GM19468 (cell line): ENCODE data around the gene TTC28.

Source experiments
- ATAC-seq: cut with Tn5 transposase; IDR thresholded peaks from one replicate; pipeline ENCODE4 v1.9.1; 2021; ENCODE audit warnings: mild to moderate bottlenecking, moderate library complexity, moderate number of reproducible peaks; ENCODE audit not compliant: unreplicated experiment; ENCODE audit errors: extremely low read depth

Gene TTC28

DNA sequence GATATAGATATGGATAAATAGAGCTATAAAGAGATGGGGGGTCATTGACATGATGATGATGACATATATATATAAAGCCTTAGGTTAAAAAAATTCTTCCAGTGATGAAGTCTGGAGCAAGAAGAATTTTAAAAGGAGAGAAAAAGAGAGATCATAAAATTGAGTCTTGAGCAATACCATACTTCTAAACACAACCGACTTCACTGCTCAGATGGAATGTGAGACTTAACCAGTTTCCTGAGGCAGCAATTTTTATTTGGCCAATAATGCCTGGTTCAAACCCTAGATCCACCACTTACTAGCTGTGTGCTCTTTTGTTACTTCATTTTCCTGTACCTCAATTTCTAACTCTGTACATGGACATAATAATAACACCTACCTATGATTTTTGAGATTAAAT is 229.5 kb downstream of the TTC28 start:
- ATAC-seq, result no peak

DNA sequence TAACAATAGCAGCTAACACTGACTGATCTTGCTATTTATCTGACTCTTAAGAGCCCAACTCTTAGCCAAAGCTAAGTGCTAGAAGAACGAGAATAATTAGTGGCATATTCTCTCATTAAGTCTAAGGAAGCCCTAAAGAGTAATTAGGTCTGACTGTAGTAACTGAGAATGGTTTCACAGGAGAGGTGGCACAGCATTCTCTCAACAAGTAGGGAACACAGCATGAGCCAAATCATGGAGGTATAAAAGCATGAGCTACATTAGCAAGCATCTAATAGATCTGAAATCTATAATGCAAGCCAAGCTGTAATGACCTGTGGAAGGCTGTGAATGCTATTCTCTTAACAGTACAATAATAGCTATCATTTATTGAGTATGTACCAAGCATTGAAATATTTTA is 230.6 kb downstream of the TTC28 start:
- no peak for ATAC-seq

DNA sequence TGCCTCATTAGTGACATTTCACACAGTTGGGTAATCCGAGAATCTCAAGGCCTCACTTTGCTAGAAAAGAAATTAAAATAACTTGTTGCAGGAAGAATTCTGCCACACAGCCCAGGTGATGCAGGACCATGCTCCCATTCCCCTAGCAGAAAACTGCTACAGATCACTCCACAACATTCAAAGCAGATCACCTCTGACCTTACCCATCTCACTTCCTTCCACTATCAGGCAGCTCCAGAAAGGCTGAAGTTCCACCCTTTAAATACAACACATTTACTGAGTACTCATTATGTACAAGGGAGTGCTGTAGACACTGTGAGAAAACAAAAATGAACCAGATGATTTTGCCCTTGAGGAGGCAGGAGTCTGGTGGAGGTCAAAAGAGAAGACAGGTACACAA is 231.0 kb downstream of the TTC28 start:
- ATAC-seq, result no peak

DNA sequence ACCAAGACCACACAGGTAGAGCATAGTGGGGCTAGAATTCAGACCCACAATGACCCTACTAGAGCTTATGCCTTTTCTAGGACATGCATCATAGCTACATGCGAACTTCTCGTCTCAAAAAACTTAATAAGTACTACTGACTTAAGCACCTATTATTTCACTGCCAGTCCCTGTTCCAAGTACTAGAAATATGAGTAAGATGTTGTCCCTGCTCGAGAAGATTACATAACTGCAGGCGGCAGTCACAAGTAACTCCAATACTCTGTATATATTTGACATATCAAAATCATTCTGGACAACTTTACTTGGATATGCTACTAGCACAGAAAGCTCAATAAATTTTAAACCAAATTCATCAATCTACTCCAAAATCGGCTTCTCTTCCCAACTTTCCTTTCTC is 235.0 kb downstream of the TTC28 start:
- no peak for ATAC-seq

DNA sequence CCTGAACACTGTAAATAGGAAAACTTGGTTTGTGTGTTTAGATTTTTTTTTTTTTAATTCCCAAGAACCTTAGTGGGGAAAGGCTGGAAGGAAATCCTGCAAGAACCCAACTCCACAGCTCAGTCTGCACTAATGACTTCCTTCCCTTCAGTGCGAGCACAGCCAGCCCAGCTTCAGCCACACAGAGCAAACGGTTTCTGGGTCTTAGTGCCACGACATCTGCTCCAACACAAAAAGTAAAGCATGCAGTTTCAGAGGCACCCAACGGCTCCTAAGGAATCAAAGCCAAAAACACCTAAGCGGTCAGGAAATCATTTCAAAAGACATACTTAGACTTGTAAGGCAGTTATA is 236.1 kb downstream of the TTC28 start:
- no peak for ATAC-seq

DNA sequence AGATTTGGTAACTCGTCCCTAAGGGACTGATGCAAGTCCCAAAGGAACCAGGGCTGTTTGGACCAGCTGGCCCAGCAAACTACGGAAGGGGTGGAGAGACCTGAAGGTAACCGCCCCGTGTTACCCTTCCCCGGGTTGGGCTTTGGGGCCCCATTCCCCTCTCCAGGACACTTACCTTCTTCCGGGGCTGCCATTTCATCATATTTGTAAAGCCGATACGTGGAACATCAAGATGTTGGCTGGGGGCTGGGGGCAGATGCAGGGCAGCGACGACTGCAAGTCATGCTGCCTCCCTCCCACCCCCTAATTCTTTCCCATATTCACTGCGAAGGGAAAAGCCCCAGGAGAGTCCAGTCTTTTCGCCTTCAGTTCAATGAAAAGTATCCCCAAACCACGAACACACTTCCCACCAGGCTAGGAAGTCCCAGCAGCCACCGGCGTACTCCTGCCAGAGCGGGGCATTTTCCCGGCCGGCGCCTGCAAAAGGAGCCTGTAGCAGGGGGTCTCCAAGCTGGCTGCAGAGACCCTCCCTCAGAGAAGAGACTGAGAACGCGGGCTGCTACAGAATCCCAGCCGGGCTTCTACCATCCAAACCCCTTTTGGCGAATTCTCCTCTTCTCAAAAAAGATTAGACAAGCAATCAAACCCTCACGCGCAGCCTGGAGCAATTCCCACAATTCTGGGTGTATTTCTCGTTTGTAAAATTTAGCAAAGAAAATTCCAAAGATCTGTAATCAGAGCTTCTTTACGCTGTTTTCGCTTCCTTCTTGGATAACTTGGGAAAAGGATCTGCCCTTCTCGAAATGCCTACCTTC is 236.7 kb downstream of the TTC28 start:
- ATAC-seq, result no peak

DNA sequence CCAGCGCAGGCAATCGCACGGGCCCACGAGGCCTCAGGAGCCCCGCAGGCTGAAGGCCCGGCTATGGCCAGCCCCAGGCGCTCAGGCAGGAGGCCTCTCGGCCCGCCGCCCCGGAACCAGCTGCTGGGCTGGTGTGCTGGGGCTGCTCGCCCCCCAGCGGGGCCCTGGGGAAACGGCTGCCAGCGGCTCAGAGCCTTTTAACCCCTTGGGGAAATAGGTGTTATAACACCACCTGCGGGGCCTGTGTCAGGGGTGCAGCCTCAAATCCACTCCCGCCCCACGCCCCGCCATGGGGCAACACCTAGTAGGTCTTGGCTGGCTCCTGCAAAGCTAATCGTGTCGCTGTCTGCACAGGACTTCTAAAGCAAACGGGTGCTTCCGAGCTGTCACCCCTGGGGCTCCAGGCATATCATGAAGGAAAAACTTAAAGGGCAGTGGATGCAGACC is 237.4 kb downstream of the TTC28 start:
- no peak for ATAC-seq

DNA sequence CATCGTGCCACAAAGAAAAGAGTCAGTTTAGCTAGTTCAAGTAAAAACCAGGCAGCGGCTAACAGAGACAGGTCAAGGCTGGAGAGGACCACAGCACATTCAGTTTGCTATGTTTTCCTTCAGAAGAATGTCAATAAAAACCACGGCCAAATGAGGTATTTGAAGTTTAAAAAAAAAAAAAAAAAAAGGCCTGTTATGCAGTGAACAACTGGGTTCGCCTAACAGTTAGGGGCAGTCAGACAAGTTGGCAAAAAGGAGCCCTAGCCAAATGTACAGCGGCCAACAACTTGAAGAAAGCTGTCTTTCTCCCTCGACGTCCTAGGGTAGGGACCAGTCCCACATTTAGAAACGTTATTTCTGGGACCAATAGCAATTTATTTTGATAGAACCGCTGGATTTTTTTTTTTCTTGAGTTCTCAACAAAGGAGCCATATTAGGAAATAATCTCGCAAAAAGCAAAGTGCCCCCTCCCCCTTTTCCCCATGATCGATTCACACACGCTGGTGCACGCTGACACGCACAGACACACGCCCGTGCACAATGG is 237.8 kb downstream of the TTC28 start:
- ATAC-seq, result no peak

DNA sequence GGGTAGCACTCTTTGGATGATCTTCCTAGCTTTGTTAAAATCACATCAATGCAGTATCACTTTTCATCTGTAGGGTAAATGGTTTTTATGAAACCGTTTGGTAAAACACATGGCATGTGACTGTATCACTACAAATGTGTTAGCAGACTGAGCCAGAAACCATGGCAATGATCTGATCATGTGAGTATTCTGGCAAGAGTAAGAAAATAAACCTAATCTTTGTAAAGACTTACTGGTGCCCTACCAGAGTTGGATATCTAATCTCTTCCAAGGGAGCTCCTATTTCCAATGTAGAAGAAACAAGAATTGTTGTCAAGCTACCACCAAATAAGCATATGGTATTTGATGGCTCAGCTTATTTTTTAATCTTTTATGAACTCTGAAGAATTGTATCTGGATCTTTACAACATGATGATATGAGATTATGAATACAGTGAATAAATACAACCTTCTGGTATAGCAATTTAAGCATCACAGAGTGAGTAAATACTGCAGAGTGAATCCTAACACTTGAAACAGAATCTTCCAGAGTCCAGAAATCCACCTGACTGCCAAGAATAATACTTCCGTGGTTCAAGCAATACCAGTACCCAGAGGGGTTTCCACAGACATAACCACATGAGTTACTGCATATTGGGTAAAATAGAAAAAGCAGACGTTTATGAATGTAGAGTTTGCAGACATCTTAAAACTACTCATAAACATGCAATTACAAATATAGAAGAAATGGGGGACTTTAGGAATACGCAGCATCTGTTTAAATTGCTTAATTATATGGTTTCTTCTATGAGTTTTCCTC is 238.8 kb downstream of the TTC28 start:
- ATAC-seq, result no peak

DNA sequence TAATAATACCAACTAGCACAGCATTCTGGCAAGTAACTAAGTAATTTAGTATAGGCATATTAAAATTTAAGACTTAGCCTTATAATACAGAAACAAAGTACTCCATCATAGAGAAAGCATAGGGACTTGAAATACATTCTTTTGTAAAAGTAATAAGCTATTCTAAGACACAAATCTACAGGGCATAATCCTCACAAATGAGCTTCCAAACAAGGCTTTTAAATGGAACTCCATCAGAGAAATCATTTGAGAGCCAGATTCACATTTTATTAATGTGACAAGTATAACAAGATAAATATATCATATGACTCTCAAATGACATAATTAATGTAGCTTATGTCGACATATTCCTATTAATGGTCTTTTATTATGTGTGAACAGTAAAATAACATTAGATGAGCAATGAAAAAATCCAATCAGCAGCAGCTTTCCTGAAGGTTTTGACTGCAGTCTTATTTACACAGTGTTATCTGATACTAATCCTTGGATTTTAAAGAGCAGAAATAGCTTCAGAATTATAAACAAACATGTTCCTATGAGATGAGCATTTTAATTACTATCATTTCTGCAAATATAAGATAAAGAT is 241.4 kb downstream of the TTC28 start:
- no peak for ATAC-seq

DNA sequence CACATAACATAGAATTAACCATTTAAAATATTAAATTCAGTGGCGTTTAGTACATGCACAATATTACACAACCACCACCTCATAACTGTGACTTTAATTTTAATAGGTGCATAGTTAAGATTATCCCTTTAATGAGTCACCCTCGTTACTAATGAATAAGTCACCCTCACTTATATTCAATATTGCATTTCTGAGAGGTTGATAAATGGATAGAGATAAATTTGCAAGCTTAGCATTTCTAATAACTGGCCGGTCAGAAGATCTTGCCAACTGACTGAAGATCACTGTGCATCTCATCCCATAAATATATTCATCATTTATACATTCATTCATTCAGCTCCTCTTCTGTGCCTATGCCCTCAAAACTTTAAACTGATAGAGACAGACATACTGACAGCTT is 243.7 kb downstream of the TTC28 start:
- no peak for ATAC-seq

DNA sequence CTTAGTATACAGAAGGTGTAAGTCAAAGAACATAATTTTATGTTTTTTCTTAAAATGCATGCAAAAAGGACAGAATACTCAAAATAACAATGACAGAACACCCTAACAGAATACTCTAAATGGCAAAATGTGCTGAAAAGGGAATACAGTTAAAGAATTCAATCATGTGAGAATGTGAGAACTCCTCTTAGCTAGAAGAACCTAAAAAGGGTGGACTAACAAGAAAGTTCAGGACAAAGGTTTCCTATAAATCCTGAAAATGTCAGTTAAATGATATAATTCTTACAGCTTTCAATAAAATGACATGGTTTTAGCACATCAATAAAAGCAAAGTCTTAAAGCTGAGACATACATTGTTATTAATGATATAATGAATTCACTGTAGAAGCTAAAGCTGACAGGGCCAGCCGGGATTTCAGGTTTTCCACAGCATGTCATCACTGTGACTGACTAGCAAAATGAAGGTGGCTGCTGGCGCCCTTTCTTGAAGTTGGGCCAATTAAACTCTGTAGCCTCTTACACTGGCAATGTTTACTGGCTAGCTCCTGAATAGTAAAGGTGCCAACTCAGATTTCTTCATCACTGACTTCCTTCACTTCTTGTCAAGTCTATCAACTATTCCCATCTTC is 244.4 kb downstream of the TTC28 start:
- ATAC-seq, result no peak

DNA sequence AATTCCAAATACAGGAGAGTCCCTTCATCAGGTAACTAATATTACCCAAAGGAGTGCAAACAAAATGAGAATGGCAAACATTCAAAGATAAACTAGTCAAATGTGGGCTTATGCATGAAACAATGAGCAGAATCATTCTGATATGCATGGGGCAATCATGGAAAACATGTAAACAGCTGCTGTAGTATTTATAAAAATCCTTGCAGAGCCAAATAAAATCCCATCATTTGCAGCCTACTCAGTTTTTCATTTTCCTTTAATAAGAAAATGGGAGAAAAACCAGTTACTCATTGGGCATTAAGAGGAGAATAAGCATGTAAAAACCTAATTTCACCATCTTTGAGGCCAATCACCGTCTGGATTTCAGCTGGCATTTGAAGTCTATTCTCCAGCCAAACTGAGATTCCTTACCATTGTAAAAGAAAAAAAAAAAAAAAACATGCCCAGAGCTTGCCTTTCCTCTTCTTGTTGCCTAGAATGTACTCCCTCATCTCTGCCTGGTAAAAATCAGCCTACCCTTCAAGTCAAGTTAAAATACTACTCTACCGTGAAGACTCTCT is 249.1 kb downstream of the TTC28 start:
- no peak for ATAC-seq

DNA sequence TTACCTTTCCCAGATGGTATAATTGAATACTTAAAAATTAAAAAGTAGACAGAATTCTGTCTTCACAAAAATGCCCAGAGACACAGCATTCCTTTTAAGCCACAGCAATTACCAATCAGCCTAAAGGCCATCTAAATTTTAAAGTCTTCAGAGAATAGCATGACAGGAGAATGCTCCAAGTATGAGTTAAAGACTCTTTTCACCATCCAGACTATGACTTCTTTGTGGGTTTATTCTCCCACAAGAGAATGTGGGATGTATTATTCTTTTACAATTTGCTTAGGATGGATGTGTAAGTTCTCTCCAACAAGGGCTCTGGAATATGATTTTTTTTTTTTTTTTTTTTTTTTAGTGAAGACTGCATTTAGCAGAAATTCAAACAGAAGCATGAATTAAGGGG is 249.9 kb downstream of the TTC28 start:
- no peak for ATAC-seq

DNA sequence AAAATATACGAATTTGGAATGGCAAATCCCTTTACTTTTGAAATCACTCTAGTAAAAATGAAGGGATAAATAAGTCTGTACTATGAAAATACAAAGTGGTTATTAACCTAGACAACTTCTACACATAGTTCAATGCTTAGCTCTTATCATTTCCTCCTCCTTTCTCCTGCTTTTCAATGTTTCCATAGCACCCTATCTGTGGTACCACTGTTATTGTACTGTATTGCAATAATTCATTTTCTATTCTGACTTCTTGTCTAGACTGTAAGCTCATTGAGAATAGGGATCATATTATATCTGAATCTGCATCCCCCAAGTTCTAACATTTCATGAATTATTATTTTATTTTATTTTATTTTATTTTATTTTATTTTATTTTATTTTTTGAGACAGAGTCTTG is 251.4 kb downstream of the TTC28 start:
- no peak for ATAC-seq

DNA sequence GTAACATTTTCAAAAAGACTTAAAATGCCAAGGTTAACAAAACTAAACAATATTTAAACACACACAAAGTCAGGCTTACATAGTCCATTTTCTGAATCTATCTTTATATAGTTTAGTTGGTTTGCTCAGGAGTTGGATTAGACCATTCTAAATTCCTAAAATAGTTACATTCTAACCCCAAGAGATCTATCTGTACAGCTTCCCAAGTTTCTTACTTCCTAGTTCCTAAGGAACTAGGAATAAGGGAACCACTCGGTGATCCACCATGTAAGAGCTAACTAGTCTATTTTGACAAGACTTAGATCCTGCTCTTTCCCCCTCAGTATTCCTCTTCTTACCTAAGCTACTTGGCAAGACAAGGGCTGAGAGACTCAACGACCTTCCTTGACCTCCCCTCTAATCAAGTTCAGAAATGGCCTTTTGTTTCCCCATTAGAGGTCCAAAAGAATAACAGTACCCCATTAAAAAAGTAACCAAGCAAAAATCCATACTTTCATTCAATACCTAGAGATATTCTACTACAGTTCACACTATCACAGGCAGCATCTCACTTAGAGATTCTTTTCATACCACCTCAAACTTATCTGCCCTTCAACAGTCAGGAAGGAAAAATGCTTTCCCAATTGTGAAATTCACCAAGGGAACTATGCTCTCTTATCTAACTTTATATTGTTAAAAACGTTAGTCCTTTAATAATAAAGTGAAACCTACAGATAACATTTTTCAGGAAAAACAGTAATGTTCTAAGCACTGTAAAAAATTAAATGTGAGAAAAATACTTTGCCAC is 253.1 kb downstream of the TTC28 start:
- ATAC-seq, result no peak

DNA sequence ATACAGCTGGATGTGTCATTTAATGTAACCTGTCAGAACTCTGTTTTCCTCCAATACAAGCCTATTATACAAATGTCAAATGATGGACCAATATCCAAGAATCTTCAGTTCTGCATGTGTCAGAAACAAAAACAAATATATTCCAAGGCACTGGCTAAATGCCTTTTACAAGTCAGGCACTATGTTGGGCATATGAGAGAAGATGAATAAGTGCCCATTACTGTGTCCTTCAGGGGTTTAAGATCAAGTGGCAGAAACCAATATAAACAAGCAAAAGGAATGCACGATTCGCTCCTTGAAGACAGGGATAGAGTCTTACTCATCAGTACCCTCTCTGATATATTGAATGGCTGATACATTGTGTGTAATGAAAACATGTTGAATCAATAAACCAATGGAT is 254.4 kb downstream of the TTC28 start:
- no peak for ATAC-seq

DNA sequence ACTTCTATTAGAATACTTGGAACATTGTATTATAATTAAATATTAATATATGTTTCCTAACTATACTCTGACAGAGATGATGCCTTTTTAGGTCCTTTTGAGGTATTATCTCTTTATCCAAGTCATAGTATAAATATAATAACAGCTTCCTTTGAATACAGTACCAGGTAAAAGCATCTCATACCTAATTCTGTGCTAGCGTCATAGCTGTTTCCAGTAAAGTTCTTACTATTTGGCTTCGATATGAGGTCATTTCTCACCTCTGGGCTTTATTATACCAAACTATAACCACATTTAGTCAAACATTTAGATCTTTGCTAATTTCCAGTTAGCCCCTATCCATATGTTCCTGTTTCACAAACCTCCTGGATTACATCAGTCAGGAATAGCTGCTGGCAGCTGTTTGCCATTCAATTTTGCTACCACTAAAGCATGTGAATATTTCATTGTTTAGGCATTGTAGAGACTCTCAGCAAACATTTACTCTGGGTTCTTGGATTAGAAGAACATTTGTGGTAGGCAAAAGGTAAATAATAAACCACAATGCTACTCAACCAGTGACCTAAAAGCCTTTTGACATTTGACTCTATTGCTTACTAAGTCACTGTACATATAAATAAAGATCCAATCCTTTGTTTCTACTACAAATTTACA is 255.1 kb downstream of the TTC28 start:
- no peak for ATAC-seq

DNA sequence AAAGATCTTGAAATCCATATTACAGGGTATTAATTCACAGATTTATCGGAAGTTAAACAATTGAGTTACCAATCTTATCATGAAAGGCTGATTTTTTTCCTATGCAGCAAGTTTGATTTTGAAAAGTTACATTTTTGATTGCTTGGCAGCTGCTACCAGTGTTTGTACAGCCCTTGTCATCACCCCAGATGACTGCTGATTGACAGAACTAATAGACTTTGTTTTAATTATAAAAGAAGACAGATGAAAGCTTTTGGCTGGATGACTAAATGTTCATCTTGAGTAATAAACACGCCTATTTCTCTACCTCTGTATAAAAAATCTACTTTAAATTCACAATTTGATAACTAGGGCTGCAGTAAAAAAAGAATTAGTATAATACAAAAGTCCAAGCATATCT is 259.7 kb downstream of the TTC28 start:
- ATAC-seq, result no peak
